OCI-LY1 (cell line): ENCODE results near the gene CC2D1A.
A peak's percentile ranks its signal among the peaks of the same experiment; 100 is the strongest.

Source experiments
- H2AFZ ChIP-seq: fragments of 200-600 bp; sonication (generic), shearing (Covaris generic); 2 replicates; pipeline ENCODE4 v1.6.0; 2014; ENCODE audit warnings: antibody characterized with exemption, mild to moderate bottlenecking, low read length
- H3F3A ChIP-seq: fragments of 200-600 bp; sonication (generic), shearing (Covaris generic); 2 replicates; pipeline ENCODE4 v1.6.0; 2014; ENCODE audit warnings: mild to moderate bottlenecking, antibody characterized with exemption, low read length, moderate library complexity; ENCODE audit not compliant: insufficient read depth
- H3K27ac ChIP-seq: fragments of 200-600 bp; sonication (generic); 2 replicates; pipeline ENCODE4 v1.5.1; 2014; ENCODE audit warnings: low read length, mixed run types, mild to moderate bottlenecking, low read depth; ENCODE audit not compliant: poor library complexity, severe bottlenecking
- H3K27me3 ChIP-seq: fragments of 200-600 bp; sonication (generic); 2 replicates; pipeline ENCODE4 v1.6.0; 2014; ENCODE audit warnings: antibody characterized with exemption, mild to moderate bottlenecking, low read length, moderate library complexity; ENCODE audit not compliant: insufficient read depth
- H3K36me3 ChIP-seq: fragments of 200-600 bp; sonication (generic); 2 replicates; pipeline ENCODE4 v1.6.1; 2014; ENCODE audit warnings: mild to moderate bottlenecking, antibody characterized with exemption, low read length, moderate library complexity, mixed read lengths; ENCODE audit not compliant: insufficient read depth
- H3K4me1 ChIP-seq: fragments of 200-600 bp; sonication (generic); 2 replicates; pipeline ENCODE4 v1.5.1; 2014; ENCODE audit warnings: mild to moderate bottlenecking, low read length, moderate library complexity; ENCODE audit not compliant: insufficient read depth, severe bottlenecking
- H3K4me2 ChIP-seq: fragments of 200-600 bp; sonication (generic), shearing (Covaris generic); 2 replicates; pipeline ENCODE4 v1.6.1; 2014; ENCODE audit warnings: low read length
- H3K4me3 ChIP-seq: fragments of 200-600 bp; sonication (generic); 2 replicates; pipeline ENCODE4 v1.5.1; 2014; ENCODE audit warnings: low read length, low read depth, mild to moderate bottlenecking, mixed read lengths; ENCODE audit not compliant: poor library complexity, severe bottlenecking
- H3K79me2 ChIP-seq: fragments of 200-600 bp; shearing (Covaris generic); 2 replicates; pipeline ENCODE4 v1.6.1; 2016; ENCODE audit warnings: mixed run types, low read length, mixed read lengths; ENCODE audit not compliant: insufficient read depth
- H3K9ac ChIP-seq: fragments of 200-600 bp; sonication (generic), shearing (Covaris generic); 2 replicates; pipeline ENCODE4 v1.6.1; 2014; ENCODE audit warnings: mild to moderate bottlenecking, low read length, mixed read lengths
- H3K9me2 ChIP-seq: fragments of 200-600 bp; sonication (generic), shearing (Covaris generic); 2 replicates; pipeline ENCODE4 v1.6.1; 2014; ENCODE audit warnings: low read depth, mild to moderate bottlenecking, low read length, mixed read lengths
- H3K9me3 ChIP-seq: fragments of 200-600 bp; shearing (Covaris generic); 2 replicates; pipeline ENCODE4 v1.6.1; 2014; ENCODE audit warnings: low read length, mixed read lengths
- H4K20me1 ChIP-seq: fragments of 200-600 bp; sonication (generic), shearing (Covaris generic); 2 replicates; pipeline ENCODE4 v1.6.0; 2016; ENCODE audit warnings: mild to moderate bottlenecking, low read length; ENCODE audit not compliant: insufficient read depth
- CTCF ChIP-seq: fragments of 200-600 bp; sonication (generic), shearing (Covaris generic); IDR thresholded peaks from 2 replicates; pipeline ENCODE4 v1.5.1; 2017; ENCODE audit warnings: mild to moderate bottlenecking, antibody characterized with exemption, low read length, moderate library complexity, mixed read lengths
- EZH2 ChIP-seq: fragments of 200-600 bp; sonication (generic), shearing (Covaris generic); IDR thresholded peaks from 2 replicates; pipeline ENCODE4 v1.8.0; 2017; ENCODE audit warnings: borderline replicate concordance, mixed run types, mild to moderate bottlenecking, antibody characterized with exemption, low read length, moderate library complexity, mixed read lengths

Gene CC2D1A

GRCh38 chr19:13902993-13903555, 2.9 kb upstream of the CC2D1A start:
- Histone ChIP-seq H3K27me3 (no peaks in the 10 kb centered on the region), H3K9ac (no peak overlapping the region), H3K36me3 (no peaks in the 10 kb centered on the region), H3K4me3 (no peak overlapping the region), H3K4me1 (peaks cover 12% of the 10 kb centered on the region), H3K9me3 (no peaks in the 10 kb centered on the region), H3K9me2 (no peaks in the 10 kb centered on the region), H3F3A (no peaks in the 10 kb centered on the region), H3K4me2 (no peak overlapping the region), H3K27ac (no peak overlapping the region), H2AFZ (peak overlapping the region; percentile 97; the same call in 1 of the 2 replicates), H4K20me1 (no peaks in the 10 kb centered on the region), H3K79me2 (no peaks in the 10 kb centered on the region)
- TF ChIP-seq EZH2 (no peak), CTCF (peak; percentile 64)

GRCh38 chr19:13906521-13906904, 512 bp downstream of the CC2D1A start:
- peaks cover 12% of the 10 kb centered on the region for H3K4me1 ChIP-seq
- peak overlapping the region; percentile 73 for H3K4me3 ChIP-seq
- H3K36me3 ChIP-seq = peaks cover 16% of the 10 kb centered on the region
- H3K9me3 ChIP-seq = no peaks in the 10 kb centered on the region
- no peak overlapping the region for H3K27ac ChIP-seq
- H4K20me1 ChIP-seq = no peaks in the 10 kb centered on the region
- no peaks in the 10 kb centered on the region for H3F3A ChIP-seq
- H3K9ac ChIP-seq = peak overlapping the region; percentile 76
- no peaks in the 10 kb centered on the region for H3K9me2 ChIP-seq
- no peak for TF ChIP-seq CTCF
- peak overlapping the region; percentile 85 for H3K4me2 ChIP-seq
- no peak overlapping the region for H2AFZ ChIP-seq
- no peaks in the 10 kb centered on the region for H3K79me2 ChIP-seq
- H3K27me3 ChIP-seq = no peaks in the 10 kb centered on the region

- Histone ChIP-seq H3K9me3 (no peaks in the 10 kb centered on the region), H2AFZ (no peak overlapping the region), H3K36me3 (peaks cover 17% of the 10 kb centered on the region), H3K4me1 (peaks cover 12% of the 10 kb centered on the region), H3K79me2 (no peaks in the 10 kb centered on the region), H3K27ac (no peak overlapping the region), H3K4me3 (peak overlapping the region; percentile 73), H3K27me3 (no peaks in the 10 kb centered on the region), H3K4me2 (peak overlapping the region; percentile 85), H3K9me2 (no peaks in the 10 kb centered on the region), H3F3A (no peaks in the 10 kb centered on the region), H3K9ac (peak overlapping the region; percentile 76), H4K20me1 (no peaks in the 10 kb centered on the region)
- no peak for TF ChIP-seq EZH2
- no peak for TF ChIP-seq CTCF
These were observed 909 bp downstream of the CC2D1A start for GRCh38 chr19:13906910-13907309.
